ENCODE measurements around the gene PLXNA2.

DNA sequence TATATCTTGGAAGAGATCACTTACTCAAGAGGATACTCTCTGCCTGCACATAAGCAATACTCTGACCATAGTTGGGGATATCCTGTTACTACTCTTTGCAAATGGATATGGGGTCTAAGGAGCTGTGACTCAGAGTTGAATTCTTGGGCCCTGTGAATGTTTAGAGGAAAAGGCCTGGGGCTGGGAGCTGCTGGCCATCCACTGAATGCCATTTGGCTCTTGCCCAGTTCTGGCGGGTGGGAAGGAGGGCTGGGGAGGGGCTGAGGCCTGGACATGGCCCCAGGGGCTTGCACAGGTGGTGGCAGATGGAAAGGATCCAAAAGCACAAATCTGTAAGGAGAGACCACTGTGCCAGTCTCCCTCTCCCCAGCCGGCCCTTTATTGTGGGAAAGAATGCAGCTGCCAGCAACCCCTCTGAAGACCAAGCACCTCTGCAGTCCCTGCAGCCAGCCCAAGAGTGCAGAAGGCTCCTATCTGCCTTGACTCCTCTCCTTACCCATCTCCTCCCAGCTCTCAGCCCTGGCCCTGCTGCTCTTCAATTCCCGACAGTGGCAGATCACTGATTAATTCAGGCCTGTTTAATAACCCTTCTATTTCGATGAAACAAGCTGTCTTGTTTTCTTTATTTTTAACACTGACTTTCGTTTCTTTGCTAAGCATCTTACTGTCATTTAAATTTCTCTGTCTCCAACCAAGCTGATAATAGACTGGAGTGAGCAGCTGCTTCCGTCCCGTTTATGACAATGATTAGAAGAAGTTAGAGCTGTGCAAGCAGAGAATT lies 12.1 kb downstream of the PLXNA2 start:
- TF ChIP-seq, protein P1, sequence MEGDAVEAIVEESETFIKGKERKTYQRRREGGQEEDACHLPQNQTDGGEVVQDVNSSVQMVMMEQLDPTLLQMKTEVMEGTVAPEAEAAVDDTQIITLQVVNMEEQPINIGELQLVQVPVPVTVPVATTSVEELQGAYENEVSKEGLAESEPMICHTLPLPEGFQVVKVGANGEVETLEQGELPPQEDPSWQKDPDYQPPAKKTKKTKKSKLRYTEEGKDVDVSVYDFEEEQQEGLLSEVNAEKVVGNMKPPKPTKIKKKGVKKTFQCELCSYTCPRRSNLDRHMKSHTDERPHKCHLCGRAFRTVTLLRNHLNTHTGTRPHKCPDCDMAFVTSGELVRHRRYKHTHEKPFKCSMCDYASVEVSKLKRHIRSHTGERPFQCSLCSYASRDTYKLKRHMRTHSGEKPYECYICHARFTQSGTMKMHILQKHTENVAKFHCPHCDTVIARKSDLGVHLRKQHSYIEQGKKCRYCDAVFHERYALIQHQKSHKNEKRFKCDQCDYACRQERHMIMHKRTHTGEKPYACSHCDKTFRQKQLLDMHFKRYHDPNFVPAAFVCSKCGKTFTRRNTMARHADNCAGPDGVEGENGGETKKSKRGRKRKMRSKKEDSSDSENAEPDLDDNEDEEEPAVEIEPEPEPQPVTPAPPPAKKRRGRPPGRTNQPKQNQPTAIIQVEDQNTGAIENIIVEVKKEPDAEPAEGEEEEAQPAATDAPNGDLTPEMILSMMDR (IDR thresholded peaks at IDR 0.05; ENCODE audit: borderline replicate concordance, extremely low read depth, low read length, poor library complexity, severe bottlenecking) = no peak
- no peak for TF ChIP-seq EZH2 (IDR thresholded peaks at IDR 0.05; ENCODE audit: borderline replicate concordance, low read depth, low read length, severe bottlenecking)
